Caco-2 (cell line): ENCODE data around the gene NCAPD3. TPM values are rescaled to one million over a fixed set of nuclear protein-coding genes. Genes with fewer than 3 reads are reported as not detected.
"Not testable (repeated sequence)": the region's sequence is repeated elsewhere in the genome, so short reads cannot be mapped to it uniquely, and the experiment has no call there.

Experiments used
- BruUV-seq: library from RNA; stranded (reverse); fragments of 400-500 nt; replicated peaks from 2 replicates; lab custom pipeline; 2021; lab: Mats Ljungman, UMichigan
- CTCF ChIA-PET: fragments of 300-600 bp; sonication (Branson Sonifier 250); formaldehyde crosslinking; loops from one replicate; lab custom pipeline; 2022; ENCODE audit warnings: antibody characterized with exemption; lab: Charles Lee
- POLR2A ChIA-PET: fragments of 300-600 bp; sonication (Branson Sonifier 250); formaldehyde crosslinking; loops from one replicate; lab custom pipeline; 2022; ENCODE audit warnings: antibody characterized with exemption; lab: Charles Lee
- DNase-seq, 2 experiments: peaks; one replicate each; pipeline versions ENCODE4 v3.0.0 to v3.0.0-alpha.2; 2020 to 2022
- H3K27me3 ChIP-seq: replicated peaks from 2 replicates; pipeline ENCODE4 v1.6.0; 2011; ENCODE audit warnings: low read length; ENCODE audit not compliant: control insufficient read depth, insufficient read depth
- H3K36me3 ChIP-seq: 2 replicates; pipeline ENCODE4 v1.5.1; 2011; ENCODE audit warnings: low read length; ENCODE audit not compliant: control insufficient read depth, insufficient read depth
- H3K4me1 ChIP-seq: fragments of 250-450 bp; sonication (Bioruptor Pico); 2 replicates; pipeline ENCODE4 v1.5.1; 2020; ENCODE audit warnings: mild to moderate bottlenecking
- H3K4me3 ChIP-seq: 2 replicates; pipeline ENCODE4 v1.5.1; 2011; ENCODE audit warnings: low read depth, mild to moderate bottlenecking, control low read depth, low read length
- H3K9me3 ChIP-seq: fragments of 250-450 bp; sonication (Bioruptor Pico); 2 replicates; pipeline ENCODE4 v1.5.1; 2020; ENCODE audit warnings: mild to moderate bottlenecking, moderate library complexity
- H3K27ac Mint-ChIP-seq: one replicate; pipeline ENCODE4 v1.8.0; 2022; ENCODE audit warnings: mixed read lengths; ENCODE audit not compliant: unreplicated experiment
- H3K27me3 Mint-ChIP-seq: one replicate; pipeline ENCODE4 v1.8.0; 2022; ENCODE audit warnings: mixed read lengths; ENCODE audit not compliant: insufficient read depth, unreplicated experiment
- H3K36me3 Mint-ChIP-seq: one replicate; pipeline ENCODE4 v1.8.0; 2022; ENCODE audit warnings: mild to moderate bottlenecking, mixed read lengths; ENCODE audit not compliant: insufficient read depth, unreplicated experiment
- H3K4me1 Mint-ChIP-seq: one replicate; pipeline ENCODE4 v1.8.0; 2022; ENCODE audit warnings: low read depth, mixed read lengths; ENCODE audit not compliant: unreplicated experiment
- H3K4me3 Mint-ChIP-seq: one replicate; pipeline ENCODE4 v1.8.0; 2022; ENCODE audit warnings: mild to moderate bottlenecking, moderate library complexity, mixed read lengths; ENCODE audit not compliant: unreplicated experiment
- H3K9me3 Mint-ChIP-seq: one replicate; pipeline ENCODE4 v1.8.0; 2022; ENCODE audit warnings: mixed read lengths; ENCODE audit not compliant: unreplicated experiment
- intact Hi-C: fragments of 100-400 bp; cut with micrococcal nuclease; formaldehyde crosslinking; loops from one replicate; pipeline ENCODE4 v1.10.0; 2022; ENCODE audit not compliant: unreplicated experiment
- total RNA-seq: library from RNA; stranded (reverse); gene quantifications from 2 replicates; pipeline ENCODE4 v1.2.3, GENCODE V29; 2022
- TF ChIP-seq, protein P1 (sequence below), 2 experiments: fragments of 200-600 bp in 1 of 2; IDR thresholded peaks; 1 replicate in 1 of 2; 2 replicates in 1 of 2; pipeline versions ENCODE4 v1.5.1 to v1.8.0; 2011 to 2022; ENCODE audit warnings: antibody characterized with exemption in 1 of 2, control low read depth in 1 of 2, inconsistent platforms in 1 of 2, low read depth in 1 of 2, low read length in 1 of 2, mild to moderate bottlenecking in 1 of 2, moderate library complexity in 1 of 2; ENCODE audit not compliant: insufficient read depth in 1 of 2, severe bottlenecking in 1 of 2, unreplicated experiment in 1 of 2

The NCAPD3 gene
- total RNA-seq, 1 experiment from 2014 or later: 108 TPM

DNA sequence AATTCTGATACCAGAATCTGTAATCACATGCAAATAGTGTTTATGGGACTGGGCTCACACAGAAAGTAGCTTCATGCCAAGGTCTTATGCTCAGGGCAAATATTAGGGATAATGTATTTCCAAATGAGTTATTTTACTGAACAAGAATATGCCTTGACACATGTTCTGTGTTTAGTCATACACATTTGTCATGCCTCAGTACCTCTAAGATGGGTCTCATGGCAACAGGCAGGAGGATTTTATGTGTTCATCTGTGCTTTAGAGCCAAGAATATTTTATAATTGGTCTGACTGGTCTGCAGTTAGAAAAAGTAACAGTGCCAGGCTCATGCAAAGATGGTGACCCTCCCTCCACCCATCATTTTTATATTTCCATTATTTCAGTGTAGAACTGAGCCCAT lies 105.8 kb downstream of the NCAPD3 start:
- Mint-ChIP-seq H3K27me3 (peaks cover 28% of the 10 kb centered on the region), H3K4me3 (no peak overlapping the region), H3K36me3 (no peaks in the 10 kb centered on the region), H3K27ac (no peak overlapping the region), H3K4me1 (no peaks in the 10 kb centered on the region), H3K9me3 (no peaks in the 10 kb centered on the region)
- no peaks in the 10 kb centered on the region for H3K36me3 ChIP-seq
- H3K9me3 ChIP-seq: peaks cover 3% of the 10 kb centered on the region; the same call in 1 of the 2 replicates
- no peaks in the 10 kb centered on the region; the same call in 1 of the 2 replicates for H3K27me3 ChIP-seq
- DNase-seq: no peak
- no peak overlapping the region for H3K4me3 ChIP-seq
- CTCF ChIA-PET: no interaction called here
- TF ChIP-seq, protein P1, sequence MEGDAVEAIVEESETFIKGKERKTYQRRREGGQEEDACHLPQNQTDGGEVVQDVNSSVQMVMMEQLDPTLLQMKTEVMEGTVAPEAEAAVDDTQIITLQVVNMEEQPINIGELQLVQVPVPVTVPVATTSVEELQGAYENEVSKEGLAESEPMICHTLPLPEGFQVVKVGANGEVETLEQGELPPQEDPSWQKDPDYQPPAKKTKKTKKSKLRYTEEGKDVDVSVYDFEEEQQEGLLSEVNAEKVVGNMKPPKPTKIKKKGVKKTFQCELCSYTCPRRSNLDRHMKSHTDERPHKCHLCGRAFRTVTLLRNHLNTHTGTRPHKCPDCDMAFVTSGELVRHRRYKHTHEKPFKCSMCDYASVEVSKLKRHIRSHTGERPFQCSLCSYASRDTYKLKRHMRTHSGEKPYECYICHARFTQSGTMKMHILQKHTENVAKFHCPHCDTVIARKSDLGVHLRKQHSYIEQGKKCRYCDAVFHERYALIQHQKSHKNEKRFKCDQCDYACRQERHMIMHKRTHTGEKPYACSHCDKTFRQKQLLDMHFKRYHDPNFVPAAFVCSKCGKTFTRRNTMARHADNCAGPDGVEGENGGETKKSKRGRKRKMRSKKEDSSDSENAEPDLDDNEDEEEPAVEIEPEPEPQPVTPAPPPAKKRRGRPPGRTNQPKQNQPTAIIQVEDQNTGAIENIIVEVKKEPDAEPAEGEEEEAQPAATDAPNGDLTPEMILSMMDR (IDR thresholded peaks at IDR 0.05; ENCODE audit: insufficient read depth in 1 of 2, low read depth in 1 of 2, low read length in 1 of 2, severe bottlenecking in 1 of 2, unreplicated experiment in 1 of 2): no peak
- POLR2A ChIA-PET: no interaction called here
- BruUV-seq: no TSS peak
- intact Hi-C loops: no loop called here
- H3K4me1 ChIP-seq: no peaks in the 10 kb centered on the region

DNA sequence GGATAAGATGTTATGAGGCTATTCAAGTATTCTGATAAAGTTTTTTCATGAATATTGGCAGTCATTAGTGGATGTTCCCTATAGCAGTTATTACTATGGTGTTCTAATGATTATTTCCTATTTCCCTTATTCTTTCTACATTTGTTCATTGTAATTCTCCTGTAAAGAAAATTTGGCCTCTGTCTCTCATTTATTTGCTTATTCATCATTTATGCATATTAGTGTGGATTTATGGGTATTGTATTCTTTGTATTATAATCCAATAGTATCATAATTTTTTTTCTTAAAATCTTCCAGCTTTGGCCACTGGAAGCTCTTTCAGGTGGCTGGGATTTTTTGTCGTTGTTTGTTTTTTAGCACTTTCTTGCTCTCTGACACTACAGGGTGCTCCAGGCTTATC lies 107.6 kb downstream of the NCAPD3 start:
- Histone ChIP-seq H3K4me3 (no peak overlapping the region), H3K27me3 (no peaks in the 10 kb centered on the region; the same call in 1 of the 2 replicates), H3K36me3 (no peaks in the 10 kb centered on the region), H3K9me3 (peaks cover 3% of the 10 kb centered on the region; the same call in 1 of the 2 replicates), H3K4me1 (no peaks in the 10 kb centered on the region)
- Mint-ChIP-seq H3K4me3 (no peak overlapping the region), H3K27ac (no peak overlapping the region), H3K4me1 (no peaks in the 10 kb centered on the region), H3K9me3 (no peaks in the 10 kb centered on the region), H3K27me3 (peaks cover 25% of the 10 kb centered on the region), H3K36me3 (no peaks in the 10 kb centered on the region)
- CTCF ChIA-PET: no interaction called here
- POLR2A ChIA-PET: no interaction called here
- intact Hi-C loops: no loop called here
- BruUV-seq: no TSS peak
- TF ChIP-seq, protein P1 (IDR thresholded peaks at IDR 0.05; ENCODE audit: insufficient read depth in 1 of 2, low read depth in 1 of 2, low read length in 1 of 2, severe bottlenecking in 1 of 2, unreplicated experiment in 1 of 2): no peak
- DNase-seq: no peak

DNA sequence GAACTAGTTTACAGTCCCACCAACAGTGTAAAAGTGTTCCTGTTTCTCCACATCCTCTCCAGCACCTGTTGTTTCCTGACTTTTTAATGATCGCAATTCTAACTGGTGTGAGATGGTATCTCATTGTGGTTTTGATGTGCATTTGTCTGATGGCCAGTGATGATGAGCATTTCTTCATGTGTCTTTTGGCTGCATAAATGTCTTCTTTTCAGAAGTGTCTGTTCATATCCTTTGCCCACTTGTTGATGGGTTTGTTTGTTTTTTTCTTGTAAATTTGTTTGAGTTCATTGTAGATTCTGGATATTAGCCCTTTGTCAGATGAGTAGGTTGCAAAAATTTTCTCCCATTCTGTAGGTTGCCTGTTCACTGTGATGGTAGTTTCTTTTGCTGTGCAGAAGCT lies 110.0 kb downstream of the NCAPD3 start:
- H3K9me3 Mint-ChIP-seq, H3K36me3 Mint-ChIP-seq, H3K36me3 ChIP-seq, POLR2A ChIA-PET, H3K4me1 Mint-ChIP-seq, H3K27me3 ChIP-seq, H3K4me3 ChIP-seq, H3K4me1 ChIP-seq, BruUV-seq, H3K27ac Mint-ChIP-seq, H3K9me3 ChIP-seq, H3K4me3 Mint-ChIP-seq, intact Hi-C loops, DNase-seq, CTCF ChIA-PET: not testable (repeated sequence)
- peaks cover 18% of the 10 kb centered on the region for H3K27me3 Mint-ChIP-seq
